Measurements from ENCODE around the gene GRK5.

DNA sequence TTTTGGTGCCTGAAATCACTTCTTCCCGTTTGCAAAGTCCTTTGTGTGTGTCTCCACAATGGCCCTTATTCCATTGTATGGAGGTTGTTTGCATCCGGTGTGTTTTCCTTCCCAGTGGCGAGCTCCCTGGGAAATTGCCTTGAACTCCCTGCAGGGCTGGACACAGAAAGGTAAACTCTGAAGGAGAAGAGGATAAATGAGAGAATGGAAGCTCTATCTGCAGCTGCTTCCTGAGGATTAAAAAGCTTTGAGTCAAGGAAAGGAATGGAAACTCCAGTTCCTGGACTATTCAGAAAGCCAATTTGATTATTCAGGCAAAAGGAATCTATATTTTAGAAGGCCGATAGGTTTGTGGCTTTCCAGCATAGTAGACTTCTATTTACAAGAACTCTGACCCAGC is 4.4 kb upstream of the GRK5 start:
- TF ChIP-seq POLR2A (IDR thresholded peaks at IDR 0.05; ENCODE audit: extremely low read depth, insufficient read length) = no peak
- no peak for TF ChIP-seq CTCF (IDR thresholded peaks at IDR 0.05; ENCODE audit: low read depth, low read length)
